GM21381 (cell line): ENCODE measurements around the gene PLEKHB1.

ENCODE experiments used
- ATAC-seq: cut with Tn5 transposase; IDR thresholded peaks from one replicate; pipeline ENCODE4 v1.9.1; 2021; ENCODE audit warnings: mild to moderate bottlenecking, moderate library complexity; ENCODE audit not compliant: unreplicated experiment

The PLEKHB1 gene

GRCh38 chr11:73647459-73648100 lies 1.2 kb downstream of the PLEKHB1 start:
- ATAC-seq, result peak; percentile 84

GRCh38 chr11:73648121-73648520 lies 1.7 kb downstream of the PLEKHB1 start:
- ATAC-seq, result no peak

GRCh38 chr11:73648571-73649046 lies 2.2 kb downstream of the PLEKHB1 start:
- no peak for ATAC-seq

GRCh38 chr11:73649206-73649605 lies 2.8 kb downstream of the PLEKHB1 start:
- no peak for ATAC-seq

GRCh38 chr11:73650400-73650799 lies 4.0 kb downstream of the PLEKHB1 start:
- no peak for ATAC-seq

GRCh38 chr11:73651252-73651651 lies 4.9 kb downstream of the PLEKHB1 start:
- ATAC-seq, result no peak

- no peak for ATAC-seq
Observed at GRCh38 chr11:73651661-73652045, 5.3 kb downstream of the PLEKHB1 start.

- ATAC-seq, result no peak
Observed at GRCh38 chr11:73652046-73652730, 5.8 kb downstream of the PLEKHB1 start.

- ATAC-seq, result no peak
Observed at GRCh38 chr11:73652856-73653559, 6.6 kb downstream of the PLEKHB1 start.

GRCh38 chr11:73653996-73654395 lies 7.6 kb downstream of the PLEKHB1 start:
- no peak for ATAC-seq

GRCh38 chr11:73654482-73655021 lies 8.2 kb downstream of the PLEKHB1 start:
- no peak for ATAC-seq

- ATAC-seq, result no peak
Observed at GRCh38 chr11:73655686-73656085, 9.3 kb downstream of the PLEKHB1 start.

GRCh38 chr11:73656985-73657384 lies 10.6 kb downstream of the PLEKHB1 start:
- no peak for ATAC-seq

GRCh38 chr11:73659961-73660360 lies 13.6 kb downstream of the PLEKHB1 start:
- ATAC-seq, result no peak

- ATAC-seq, result no peak
Observed at GRCh38 chr11:73660497-73661034, 14.2 kb downstream of the PLEKHB1 start.

- ATAC-seq, result no peak
Observed at GRCh38 chr11:73661035-73661628, 14.8 kb downstream of the PLEKHB1 start.

GRCh38 chr11:73662445-73663157 lies 16.2 kb downstream of the PLEKHB1 start:
- ATAC-seq, result no peak

GRCh38 chr11:73663604-73664495 lies 17.5 kb downstream of the PLEKHB1 start:
- no peak for ATAC-seq

- ATAC-seq, result no peak
Observed at GRCh38 chr11:73664877-73665276, 18.5 kb downstream of the PLEKHB1 start.
